Measurements from ENCODE around the gene TECPR2.
A peak's percentile ranks its signal among the peaks of the same experiment; 100 is the strongest.
"Not testable (repeated sequence)": the region's sequence is repeated elsewhere in the genome, so short reads cannot be mapped to it uniquely, and the experiment has no call there.

The TECPR2 gene, protein sequence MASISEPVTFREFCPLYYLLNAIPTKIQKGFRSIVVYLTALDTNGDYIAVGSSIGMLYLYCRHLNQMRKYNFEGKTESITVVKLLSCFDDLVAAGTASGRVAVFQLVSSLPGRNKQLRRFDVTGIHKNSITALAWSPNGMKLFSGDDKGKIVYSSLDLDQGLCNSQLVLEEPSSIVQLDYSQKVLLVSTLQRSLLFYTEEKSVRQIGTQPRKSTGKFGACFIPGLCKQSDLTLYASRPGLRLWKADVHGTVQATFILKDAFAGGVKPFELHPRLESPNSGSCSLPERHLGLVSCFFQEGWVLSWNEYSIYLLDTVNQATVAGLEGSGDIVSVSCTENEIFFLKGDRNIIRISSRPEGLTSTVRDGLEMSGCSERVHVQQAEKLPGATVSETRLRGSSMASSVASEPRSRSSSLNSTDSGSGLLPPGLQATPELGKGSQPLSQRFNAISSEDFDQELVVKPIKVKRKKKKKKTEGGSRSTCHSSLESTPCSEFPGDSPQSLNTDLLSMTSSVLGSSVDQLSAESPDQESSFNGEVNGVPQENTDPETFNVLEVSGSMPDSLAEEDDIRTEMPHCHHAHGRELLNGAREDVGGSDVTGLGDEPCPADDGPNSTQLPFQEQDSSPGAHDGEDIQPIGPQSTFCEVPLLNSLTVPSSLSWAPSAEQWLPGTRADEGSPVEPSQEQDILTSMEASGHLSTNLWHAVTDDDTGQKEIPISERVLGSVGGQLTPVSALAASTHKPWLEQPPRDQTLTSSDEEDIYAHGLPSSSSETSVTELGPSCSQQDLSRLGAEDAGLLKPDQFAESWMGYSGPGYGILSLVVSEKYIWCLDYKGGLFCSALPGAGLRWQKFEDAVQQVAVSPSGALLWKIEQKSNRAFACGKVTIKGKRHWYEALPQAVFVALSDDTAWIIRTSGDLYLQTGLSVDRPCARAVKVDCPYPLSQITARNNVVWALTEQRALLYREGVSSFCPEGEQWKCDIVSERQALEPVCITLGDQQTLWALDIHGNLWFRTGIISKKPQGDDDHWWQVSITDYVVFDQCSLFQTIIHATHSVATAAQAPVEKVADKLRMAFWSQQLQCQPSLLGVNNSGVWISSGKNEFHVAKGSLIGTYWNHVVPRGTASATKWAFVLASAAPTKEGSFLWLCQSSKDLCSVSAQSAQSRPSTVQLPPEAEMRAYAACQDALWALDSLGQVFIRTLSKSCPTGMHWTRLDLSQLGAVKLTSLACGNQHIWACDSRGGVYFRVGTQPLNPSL (N-terminal part only)

DNA sequence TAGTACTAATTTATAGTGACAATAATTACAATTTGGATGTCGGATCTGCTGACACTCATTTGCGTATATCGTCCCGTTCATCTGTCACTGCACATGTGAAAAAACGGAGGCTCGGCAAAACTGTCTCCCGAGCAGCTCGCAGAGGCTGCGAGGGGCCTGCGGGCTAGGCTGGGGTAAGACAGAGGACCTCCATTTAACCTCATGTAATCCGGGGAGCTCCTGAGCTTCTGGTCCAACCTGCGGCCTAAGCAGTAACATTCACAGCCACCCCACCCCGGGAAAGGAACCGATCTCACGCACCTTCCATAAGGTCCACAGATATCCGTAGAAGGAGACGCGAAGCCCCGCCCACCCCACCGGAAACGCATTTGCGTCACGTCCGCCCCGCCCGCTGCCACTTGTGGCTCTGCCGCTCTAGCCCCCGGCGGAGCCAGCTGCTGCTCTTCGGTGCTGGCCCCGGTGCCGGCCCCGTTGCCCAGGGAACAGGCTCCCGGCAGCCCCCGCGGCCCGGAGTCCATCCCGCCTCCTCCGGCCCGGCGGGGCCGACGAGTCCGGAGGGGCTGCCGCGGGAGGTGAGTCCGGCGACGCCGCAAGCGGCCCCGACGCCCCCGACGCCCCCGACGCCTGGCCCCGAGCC lies at the start of gene TECPR2, which contains the start of gene CINP:
Gene TECPR2 (plus strand): TSS at position 397 of the 637 bp plus-strand sequence. CDS start 13,781 bp downstream, outside the sequence.
Gene CINP (minus strand): TSS at position 346 of the 637 bp plus-strand sequence. CDS start 39 bp downstream, at position 307.
- DNase-seq, result peak; percentile 96

DNA sequence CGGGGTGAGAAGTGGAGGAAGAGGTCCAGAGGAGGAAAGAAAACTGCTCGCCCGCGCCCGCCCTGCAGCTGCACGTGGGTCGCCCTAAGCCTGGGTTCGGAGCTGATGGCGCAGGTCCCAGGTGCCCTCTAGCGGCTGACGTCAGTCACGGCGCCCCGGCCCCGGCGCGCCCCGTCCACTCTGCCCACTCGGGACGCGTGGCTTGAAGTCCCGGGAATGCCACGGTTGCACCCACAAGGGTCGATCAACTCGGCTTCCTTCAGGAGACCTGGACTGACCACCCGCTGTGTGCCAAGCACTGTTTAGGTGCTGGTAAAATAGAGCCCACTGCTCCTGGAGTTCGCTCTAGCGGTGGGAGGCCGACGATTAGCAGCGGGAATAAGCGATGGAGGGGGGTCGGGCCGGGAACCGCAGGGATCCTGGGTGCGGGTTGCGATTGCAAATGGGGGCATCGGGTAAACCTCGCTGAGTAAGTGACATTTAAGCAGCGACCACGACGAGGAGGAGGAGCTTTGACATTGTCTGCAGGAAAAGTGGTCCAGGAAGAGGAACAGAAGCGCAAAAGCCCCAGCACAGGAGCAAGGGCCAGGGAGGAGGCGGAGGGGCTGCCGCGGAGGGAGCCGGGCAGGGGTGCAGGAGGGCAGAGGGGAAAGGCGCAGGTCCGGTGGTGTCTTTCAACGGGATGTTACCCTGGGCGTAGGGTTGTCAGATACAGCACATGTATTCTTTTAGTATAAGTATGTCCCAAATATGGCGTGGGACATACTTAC lies 48.3 kb upstream of the TECPR2 start:
- peak; percentile 80 for DNase-seq

- no peak for DNase-seq
These were observed 47.6 kb upstream of the TECPR2 start for GRCh38 chr14:102315121-102315520.

GRCh38 chr14:102316338-102316742 lies 46.4 kb upstream of the TECPR2 start:
- DNase-seq, result peak; percentile 30

- peak; percentile 92 for DNase-seq
These were observed 45.8 kb upstream of the TECPR2 start for GRCh38 chr14:102316743-102317563.

DNA sequence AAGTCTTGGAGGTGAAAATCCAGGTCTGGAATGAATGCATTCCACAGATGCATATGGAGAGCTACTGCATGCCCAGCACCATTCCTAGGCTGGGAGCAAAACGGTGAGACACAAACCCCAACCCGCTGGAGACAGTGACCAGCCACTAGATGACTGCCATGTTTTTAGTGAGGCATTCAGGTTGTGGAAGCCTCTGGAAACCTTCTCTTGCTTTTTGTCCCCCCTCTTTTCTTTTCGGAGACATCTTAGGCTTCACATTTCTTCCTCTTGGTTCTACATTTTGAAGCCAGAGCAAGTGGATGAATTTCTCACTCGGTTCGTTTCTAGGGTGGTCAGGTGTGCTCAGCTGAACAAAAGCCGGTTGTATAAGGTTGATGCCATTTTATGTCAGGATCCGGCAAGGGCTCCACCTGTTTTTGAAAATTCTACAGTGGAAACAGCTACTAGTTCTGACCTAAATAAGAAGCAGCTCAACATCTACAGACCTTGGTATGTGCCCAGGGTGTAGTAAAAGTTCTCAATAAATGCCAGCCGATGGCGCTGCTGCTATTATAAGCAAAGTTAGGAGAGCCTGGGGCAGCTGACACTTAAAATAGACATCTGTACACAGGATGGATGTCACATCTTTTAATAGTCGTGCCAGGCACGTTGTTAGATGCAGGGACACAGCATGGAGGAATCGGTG lies 45.0 kb upstream of the TECPR2 start:
- DNase-seq, result no peak

DNA sequence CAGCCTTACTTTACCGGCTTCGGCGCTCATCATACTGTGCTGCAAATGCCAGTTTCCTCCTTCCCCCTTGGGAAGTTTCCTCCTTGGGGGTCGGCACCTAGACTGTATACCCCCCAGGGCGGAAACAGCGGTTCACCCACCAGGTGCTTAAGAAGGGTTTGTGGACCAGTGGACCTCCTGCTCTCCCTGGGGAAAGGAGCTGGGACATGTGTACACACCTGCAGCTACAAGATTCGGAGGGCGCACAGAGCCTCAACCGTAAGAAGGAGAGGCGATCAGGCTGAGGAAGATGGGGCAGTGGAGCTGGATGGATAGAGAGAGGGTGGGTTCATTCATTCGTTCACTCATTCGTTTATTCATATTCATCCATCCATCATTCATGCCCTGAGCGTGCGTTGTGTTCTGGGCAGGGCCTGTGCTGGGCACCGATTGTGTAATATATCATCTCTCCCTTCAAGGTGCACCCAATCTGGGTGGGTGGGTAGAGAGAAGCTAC lies 43.9 kb upstream of the TECPR2 start:
- DNase-seq, result no peak

DNA sequence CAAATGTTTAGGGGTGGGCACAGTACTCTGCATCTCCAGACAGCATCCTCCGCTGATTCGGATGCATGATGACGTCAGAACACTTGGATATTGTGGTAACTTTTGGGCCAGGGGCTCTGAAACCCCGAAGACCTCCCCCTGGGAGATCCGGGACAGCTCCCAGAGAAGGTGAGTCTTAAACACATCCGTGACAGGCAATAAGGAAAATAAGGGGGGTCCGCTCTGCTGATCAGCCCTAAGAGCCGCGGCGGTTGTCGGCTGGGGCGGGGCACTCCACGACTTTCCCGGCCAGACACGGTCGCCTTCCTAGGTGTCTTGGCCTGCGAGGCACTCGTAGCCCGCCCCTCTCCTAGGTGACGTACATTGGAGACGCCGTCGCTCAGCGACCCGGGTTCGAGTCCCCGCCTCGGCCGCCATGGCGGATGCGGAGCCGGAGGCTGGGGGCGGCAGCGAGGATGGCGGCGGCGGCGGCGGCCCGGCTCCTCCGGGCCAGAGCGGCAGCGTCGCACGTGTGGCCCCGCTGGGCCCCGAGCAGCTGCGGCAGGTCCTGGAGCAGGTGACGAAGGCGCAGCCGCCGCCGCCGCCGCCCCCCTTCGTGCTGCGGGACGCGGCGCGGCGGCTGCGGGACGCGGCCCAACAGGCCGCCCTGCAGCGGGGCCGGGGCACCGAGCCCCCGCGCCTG lies 43.2 kb upstream of the TECPR2 start, which contains the start of gene ZNF839:
Gene ZNF839 (plus strand): TSS at position 396 of the 682 bp plus-strand sequence. CDS start 20 bp downstream, at position 416.
- DNase-seq, result peak; percentile 93

GRCh38 chr14:102320033-102320660 lies 42.6 kb upstream of the TECPR2 start:
- peak; percentile 44 for DNase-seq

GRCh38 chr14:102320671-102321455 lies 41.9 kb upstream of the TECPR2 start:
- DNase-seq, result no peak

- DNase-seq, result no peak
These were observed 41.0 kb upstream of the TECPR2 start for GRCh38 chr14:102321456-102322422.

DNA sequence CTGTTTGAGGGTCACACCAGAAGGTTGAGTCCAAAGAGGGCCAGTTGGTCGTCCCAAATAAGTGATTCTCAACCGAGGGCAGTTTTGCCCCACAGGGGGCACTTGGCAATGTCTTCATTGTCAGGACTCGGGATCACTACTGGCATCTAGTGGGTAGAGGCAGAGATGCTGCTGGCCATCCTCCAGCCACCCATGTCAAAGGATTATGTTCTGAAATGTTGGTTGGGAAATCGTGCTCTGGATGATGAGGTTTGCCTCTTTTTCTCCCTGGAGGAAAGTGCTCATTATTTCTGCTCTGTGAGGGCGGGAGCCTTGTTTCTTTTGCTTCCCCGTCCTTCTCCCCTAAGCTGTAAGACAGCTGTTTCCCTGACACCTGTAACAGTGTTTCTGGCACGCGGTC lies 39.6 kb upstream of the TECPR2 start:
- DNase-seq, result peak; percentile 51

DNA sequence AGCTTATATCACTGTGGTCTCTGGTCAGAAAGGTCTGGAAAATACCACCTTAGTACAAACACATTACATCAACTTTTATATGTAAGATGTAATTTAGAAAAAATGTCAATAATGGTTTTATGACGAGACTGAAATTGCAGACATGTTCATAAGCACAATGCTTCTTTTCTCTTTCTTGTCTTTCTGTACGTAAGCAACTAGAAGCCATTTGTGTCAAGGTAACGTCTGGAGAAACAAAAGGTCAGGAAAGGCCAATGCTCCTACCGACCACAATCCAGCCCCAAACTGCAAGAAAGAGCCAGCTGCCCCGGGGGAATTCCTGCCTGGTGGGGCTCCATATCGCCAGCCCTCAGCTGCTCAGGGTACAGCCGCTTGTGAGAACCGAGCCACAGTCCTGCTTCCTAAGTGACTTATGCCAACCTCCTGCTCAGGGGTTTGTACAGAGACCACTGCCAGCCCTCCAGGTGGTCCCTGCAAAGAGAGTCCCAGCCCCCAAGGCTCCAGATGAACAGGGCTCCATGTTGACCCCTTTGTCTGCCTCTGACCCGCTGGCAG lies 36.9 kb upstream of the TECPR2 start:
- DNase-seq, result no peak

DNA sequence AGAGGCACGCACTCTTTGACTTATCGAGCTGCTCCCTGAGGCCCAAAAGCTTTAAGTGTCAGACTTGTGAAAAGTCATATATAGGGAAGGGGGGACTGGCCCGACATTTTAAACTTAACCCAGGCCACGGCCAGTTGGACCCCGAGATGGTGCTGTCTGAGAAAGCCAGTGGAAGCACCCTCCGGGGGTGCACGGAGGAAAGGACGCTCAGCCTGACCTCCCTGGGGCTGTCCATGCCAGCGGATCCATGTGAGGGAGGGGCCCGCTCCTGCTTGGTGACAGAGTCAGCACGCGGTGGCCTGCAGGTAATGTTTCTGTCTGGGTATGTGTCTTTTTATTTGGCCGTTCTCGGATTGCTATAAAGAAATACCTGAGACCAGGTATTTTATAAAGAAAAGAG lies 36.2 kb upstream of the TECPR2 start:
- no peak for DNase-seq

DNA sequence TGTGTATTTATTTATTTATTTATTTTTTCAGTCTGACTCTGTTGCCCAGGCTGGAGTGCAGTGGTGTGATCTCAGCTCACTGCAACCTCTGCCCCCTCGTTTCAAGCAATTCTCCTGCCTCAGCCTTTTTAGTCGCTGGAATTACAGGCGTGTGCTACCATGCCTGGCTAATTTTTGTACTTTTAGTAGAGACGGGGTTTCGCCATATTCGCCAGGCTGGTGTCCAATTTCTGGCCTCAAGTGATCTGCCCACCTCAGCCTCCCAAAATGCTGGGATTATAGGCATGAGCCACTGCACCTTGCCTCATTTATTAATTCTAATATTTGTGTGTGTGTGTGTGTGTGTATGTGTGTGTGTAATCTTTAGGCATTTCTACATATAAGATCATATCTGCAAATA lies 33.4 kb upstream of the TECPR2 start:
- DNase-seq, result not testable (repeated sequence)

DNA sequence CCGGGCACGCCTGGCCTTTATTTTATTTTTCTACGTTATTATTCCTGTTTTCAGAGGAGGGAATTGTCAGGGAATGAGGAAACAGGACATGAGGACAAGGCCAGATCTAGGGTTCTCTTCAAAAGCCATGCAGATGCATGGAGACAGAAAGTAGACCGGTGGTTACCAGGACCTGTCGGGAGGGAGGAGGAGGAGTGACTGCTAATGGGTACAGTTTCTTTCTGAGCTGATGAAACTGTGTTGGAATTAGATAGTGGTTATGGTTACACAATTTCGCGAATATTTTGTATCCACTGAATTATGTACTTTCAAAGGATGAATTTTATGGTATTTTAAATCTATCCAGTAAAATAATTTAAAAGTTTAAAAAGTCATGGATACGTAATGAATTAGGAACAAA lies 31.9 kb upstream of the TECPR2 start:
- no peak for DNase-seq

Data from CD4-positive, alpha-beta T cell treated with Interleukin-15 for 1 hour (primary cell).